G401 (cell line): ENCODE results near the gene PTPRN2. TPM values are rescaled to one million over a fixed set of nuclear protein-coding genes. Genes with fewer than 3 reads are reported as not detected.
A peak's percentile ranks its signal among the peaks of the same experiment; 100 is the strongest.

Experiments used
- DNase-seq: peaks from one replicate; pipeline ENCODE4 v3.0.0-alpha.2; 2015; ENCODE audit warnings: low spot score
- in situ Hi-C: cut with HindIII; loops from 2 replicates; pipeline ENCODE4 v1.10.0; 2016; ENCODE audit warnings: low sequenced_read_pairs, mixed read lengths
- total RNA-seq: library from RNA; depleted of rRNA; stranded (reverse); fragments of >200 nt; shearing (Covaris generic); gene quantifications from 2 replicates; pipeline ENCODE4 v1.2.3, GENCODE V29; 2014

PTPRN2 gene
- total RNA-seq, 1 experiment from 2014 or later: not detected

GRCh38 chr7:158603773-158604755 is 16.4 kb upstream of the PTPRN2 start:
- in situ Hi-C loops: no loop called here
- no peak for DNase-seq

GRCh38 chr7:158602905-158603772 is 15.5 kb upstream of the PTPRN2 start:
- no peak for DNase-seq
- in situ Hi-C loops: no loop called here

GRCh38 chr7:158602041-158602440 is 14.4 kb upstream of the PTPRN2 start:
- no peak for DNase-seq
- in situ Hi-C loops: no loop called here

- in situ Hi-C loops: no loop called here
- no peak for DNase-seq
Observed at GRCh38 chr7:158601090-158601489, 13.5 kb upstream of the PTPRN2 start.

GRCh38 chr7:158596745-158597144 is 9.1 kb upstream of the PTPRN2 start:
- no peak for DNase-seq
- in situ Hi-C loops: no loop called here

- DNase-seq: no peak
- in situ Hi-C loops: no loop called here
Observed at GRCh38 chr7:158596309-158596708, 8.7 kb upstream of the PTPRN2 start.

GRCh38 chr7:158595068-158595467 is 7.4 kb upstream of the PTPRN2 start:
- DNase-seq: no peak
- in situ Hi-C loops: no loop called here

GRCh38 chr7:158592541-158592940 is 4.9 kb upstream of the PTPRN2 start:
- DNase-seq: no peak
- in situ Hi-C loops: no loop called here

GRCh38 chr7:158591944-158592343 is 4.3 kb upstream of the PTPRN2 start:
- in situ Hi-C loops: no loop called here
- no peak for DNase-seq

- DNase-seq: no peak
- in situ Hi-C loops: no loop called here
Observed at GRCh38 chr7:158590181-158590530, 2.5 kb upstream of the PTPRN2 start.

GRCh38 chr7:158589653-158590052 is 2.0 kb upstream of the PTPRN2 start:
- in situ Hi-C loops: no loop called here
- DNase-seq: no peak

- DNase-seq: no peak
- in situ Hi-C loops: no loop called here
Observed at GRCh38 chr7:158588878-158589442, 1.3 kb upstream of the PTPRN2 start.

GRCh38 chr7:158588085-158588877 is 658 bp upstream of the PTPRN2 start:
- in situ Hi-C loops: no loop called here
- DNase-seq: no peak

- peak; percentile 42 for DNase-seq
Observed at GRCh38 chr7:158586499-158587161, 993 bp downstream of the PTPRN2 start.

GRCh38 chr7:158585721-158586498 is 1.7 kb downstream of the PTPRN2 start:
- no peak for DNase-seq
- in situ Hi-C loops: no loop called here

More at GRCh38 chr7:158586499-158587161, 993 bp downstream of the PTPRN2 start:
- in situ Hi-C loops: no loop called here

GRCh38 chr7:158584407-158584806 is 3.2 kb downstream of the PTPRN2 start:
- no peak for DNase-seq
- in situ Hi-C loops: no loop called here

GRCh38 chr7:158583810-158584209 is 3.8 kb downstream of the PTPRN2 start:
- DNase-seq: no peak
- in situ Hi-C loops: no loop called here

GRCh38 chr7:158583143-158583542 is 4.5 kb downstream of the PTPRN2 start:
- DNase-seq: no peak
- in situ Hi-C loops: no loop called here
